H1 (cell line): ENCODE results near the gene BAIAP2. TPM values are rescaled to one million over a fixed set of nuclear protein-coding genes. Genes with fewer than 3 reads are reported as not detected.

Source experiments
- CTCF ChIA-PET: fragments of 300-600 bp; sonication (Branson Sonifier 250); formaldehyde crosslinking; loops from one replicate; lab custom pipeline; 2021; ENCODE audit not compliant: partially characterized antibody; lab: Charles Lee
- POLR2A ChIA-PET: fragments of 300-600 bp; sonication (Branson Sonifier 250); formaldehyde crosslinking; loops from one replicate; lab custom pipeline; 2021; ENCODE audit warnings: inconsistent platforms; ENCODE audit not compliant: partially characterized antibody; lab: Charles Lee
- DNase-seq, 2 experiments: peaks; one replicate each; pipeline versions ENCODE4 v3.0.0 to v3.0.0-alpha.2; 2010 to 2022; ENCODE audit warnings: low spot score in 2 of 2, low read depth in 1 of 2, mixed read lengths in 1 of 2
- FAIRE-seq: peaks from 2 replicates; lab custom pipeline; 2011; peaks lifted over from hg19 to GRCh38; lab: Jason Lieb, UNC
- H2AFZ ChIP-seq: 2 replicates; pipeline ENCODE4 v1.8.1; 2012; ENCODE audit warnings: low read length, inconsistent platforms
- H2AK5ac ChIP-seq: 2 replicates; pipeline ENCODE4 v1.6.1; 2013; ENCODE audit warnings: low read depth, low read length
- H2BK120ac ChIP-seq: replicated peaks from 2 replicates; pipeline ENCODE3; 2013; ENCODE audit warnings: low read depth, low read length, inconsistent platforms
- H2BK12ac ChIP-seq: 2 replicates; pipeline ENCODE4 v1.6.1; 2013; ENCODE audit warnings: low read depth, low read length
- H2BK15ac ChIP-seq: 2 replicates; pipeline ENCODE4 v1.6.1; 2013; ENCODE audit warnings: low read length
- H2BK20ac ChIP-seq: 2 replicates; pipeline ENCODE4 v1.6.1; 2013; ENCODE audit warnings: low read length
- H2BK5ac ChIP-seq: 2 replicates; pipeline ENCODE4 v1.6.1; 2013; ENCODE audit warnings: low read depth, low read length
- H3K14ac ChIP-seq: 2 replicates; pipeline ENCODE4 v1.6.1; 2013; ENCODE audit warnings: inconsistent platforms; ENCODE audit not compliant: insufficient read length
- H3K18ac ChIP-seq: 2 replicates; pipeline ENCODE4 v1.6.1; 2013; ENCODE audit warnings: low read length; ENCODE audit errors: extremely low read depth
- H3K23ac ChIP-seq: 2 replicates; pipeline ENCODE4 v1.6.1; 2013; ENCODE audit warnings: inconsistent platforms; ENCODE audit not compliant: insufficient read length
- H3K23me2 ChIP-seq: 2 replicates; pipeline ENCODE4 v1.6.1; 2013; ENCODE audit warnings: low read depth, low read length
- H3K27ac ChIP-seq: 2 replicates; pipeline ENCODE4 v1.6.1; 2011; ENCODE audit warnings: low read depth, low read length, inconsistent platforms
- H3K27me3 ChIP-seq, 4 experiments: replicated peaks in 1 of 4; 1 replicate in 1 of 4; 2 replicates in 3 of 4; pipeline versions ENCODE4 v1.6.1 to v1.8.1; 2011 to 2013; ENCODE audit warnings: low read length in 3 of 4, mild to moderate bottlenecking in 3 of 4, inconsistent platforms in 2 of 4, mixed read lengths in 2 of 4, moderate library complexity in 1 of 4; ENCODE audit not compliant: control insufficient read depth in 3 of 4, insufficient read depth in 3 of 4; ENCODE audit errors: extremely low read depth in 1 of 4
- H3K36me3 ChIP-seq, 4 experiments: 2 replicates each; pipeline versions ENCODE4 v1.6.1 to v1.8.1; 2011 to 2013; ENCODE audit warnings: mild to moderate bottlenecking in 4 of 4, low read length in 3 of 4, moderate library complexity in 2 of 4, control low read depth in 1 of 4, inconsistent platforms in 1 of 4; ENCODE audit not compliant: insufficient read depth in 4 of 4, control insufficient read depth in 2 of 4
- H3K4ac ChIP-seq: replicated peaks from 2 replicates; pipeline ENCODE3; 2013; ENCODE audit warnings: low read length, low read depth, mixed read lengths, inconsistent platforms; ENCODE audit not compliant: insufficient read length
- H3K4me1 ChIP-seq, 4 experiments: replicated peaks in 1 of 4; 1 replicate in 1 of 4; 2 replicates in 3 of 4; pipeline versions ENCODE4 v1.6.1 to v1.8.1; 2011 to 2013; ENCODE audit warnings: low read length in 3 of 4, inconsistent platforms in 2 of 4, mixed read lengths in 1 of 4; ENCODE audit not compliant: insufficient read depth in 4 of 4, control insufficient read depth in 3 of 4
- H3K4me2 ChIP-seq, 2 experiments: 2 replicates each; pipeline versions ENCODE4 v1.6.1 to v1.8.1; 2011 to 2013; ENCODE audit warnings: low read depth in 2 of 2, low read length in 2 of 2, control low read depth in 1 of 2, inconsistent platforms in 1 of 2, mild to moderate bottlenecking in 1 of 2; ENCODE audit not compliant: insufficient read depth in 1 of 2
- H3K4me3 ChIP-seq, 4 experiments: fragments of 200-600, 300-600 bp in 1 of 4; sonication (generic), shearing (Covaris generic), sonication (Bioruptor Twin) in 1 of 4; 2 replicates each; pipeline versions ENCODE4 v1.5.1 to v1.8.1; 2011 to 2016; ENCODE audit warnings: low read length in 4 of 4, low read depth in 3 of 4, control low read depth in 2 of 4, inconsistent platforms in 2 of 4, mild to moderate bottlenecking in 2 of 4, mixed read lengths in 1 of 4, moderate library complexity in 1 of 4; ENCODE audit not compliant: insufficient read depth in 2 of 4; ENCODE audit errors: extremely low read depth in 1 of 4
- H3K56ac ChIP-seq: replicated peaks from 2 replicates; pipeline ENCODE3; 2013; ENCODE audit warnings: low read depth, mild to moderate bottlenecking, mixed read lengths, low read length, inconsistent platforms; ENCODE audit not compliant: insufficient read length
- H3K79me1 ChIP-seq: 2 replicates; pipeline ENCODE4 v1.6.1; 2013; ENCODE audit warnings: low read depth, low read length, control low read depth
- H3K79me2 ChIP-seq, 2 experiments: 2 replicates each; pipeline versions ENCODE4 v1.6.1 to v1.8.1; 2012 to 2013; ENCODE audit warnings: low read length in 2 of 2, mild to moderate bottlenecking in 2 of 2, inconsistent platforms in 1 of 2; ENCODE audit not compliant: insufficient read depth in 2 of 2, control insufficient read depth in 1 of 2
- H3K9ac ChIP-seq, 4 experiments: replicated peaks in 1 of 4; 1 replicate in 1 of 4; 2 replicates in 3 of 4; pipeline versions ENCODE4 v1.6.1 to v1.8.1; 2011 to 2013; ENCODE audit warnings: low read depth in 3 of 4, low read length in 3 of 4, control low read depth in 2 of 4, mild to moderate bottlenecking in 2 of 4, moderate library complexity in 2 of 4, inconsistent platforms in 1 of 4; ENCODE audit errors: extremely low read depth in 1 of 4
- H3K9me3 ChIP-seq, 2 experiments: 2 replicates each; pipeline versions ENCODE4 v1.6.1 to v1.8.1; 2012 to 2013; ENCODE audit warnings: mild to moderate bottlenecking in 2 of 2, moderate library complexity in 2 of 2, control low read depth in 1 of 2, inconsistent platforms in 1 of 2, low read depth in 1 of 2, low read length in 1 of 2, mixed read lengths in 1 of 2; ENCODE audit not compliant: insufficient read depth in 2 of 2
- H4K20me1 ChIP-seq, 2 experiments: replicated peaks in 1 of 2; 2 replicates each; pipeline versions ENCODE3 to v1.8.1; 2011 to 2013; ENCODE audit warnings: inconsistent platforms in 2 of 2, low read length in 2 of 2, mild to moderate bottlenecking in 1 of 2; ENCODE audit not compliant: insufficient read depth in 2 of 2, control insufficient read depth in 1 of 2
- H4K5ac ChIP-seq: 2 replicates; pipeline ENCODE4 v1.6.1; 2013; ENCODE audit warnings: low read length, low read depth, mixed read lengths, inconsistent platforms; ENCODE audit not compliant: insufficient read length
- H4K8ac ChIP-seq: 2 replicates; pipeline ENCODE4 v1.8.0; 2013; ENCODE audit warnings: mild to moderate bottlenecking, moderate library complexity, low read length, inconsistent platforms; ENCODE audit not compliant: insufficient read depth; ENCODE audit errors: extremely low read depth
- H4K91ac ChIP-seq: replicated peaks from 2 replicates; pipeline ENCODE3; 2013; ENCODE audit warnings: low read length, mixed read lengths, inconsistent platforms; ENCODE audit not compliant: insufficient read length
- ASH2L ChIP-seq: fragments of 200-600, 300-600 bp; sonication (generic); IDR thresholded peaks from one replicate; pipeline ENCODE4 v1.7.1; 2017; ENCODE audit warnings: low read length
- BRCA1 ChIP-seq: IDR thresholded peaks from 2 replicates; pipeline ENCODE4 v1.6.1; 2012; ENCODE audit warnings: low read depth, low read length, improper control_type of control experiment
- CBX5 ChIP-seq: fragments of 300-800, 300-1000 bp; sonication (generic); IDR thresholded peaks from 2 replicates; pipeline ENCODE4 v1.7.1; 2016; ENCODE audit warnings: antibody characterized with exemption, low read length, low read depth
- CTBP2 ChIP-seq: IDR thresholded peaks from 2 replicates; pipeline ENCODE4 v1.7.0; 2011; ENCODE audit warnings: borderline replicate concordance, mild to moderate bottlenecking, moderate library complexity, mixed read lengths, low read length; ENCODE audit not compliant: insufficient read depth, insufficient read length
- POLR2AphosphoS5 ChIP-seq: IDR thresholded peaks from 2 replicates; pipeline ENCODE4 v1.6.1; 2011; ENCODE audit warnings: low read depth, low read length
- RAD21 ChIP-seq, 2 experiments: IDR thresholded peaks in 1 of 2; conservative IDR thresholded peaks in 1 of 2; 2 replicates each; pipeline ENCODE4 v1.6.1; 2011; ENCODE audit warnings: low read depth in 2 of 2, low read length in 2 of 2, improper control_type of control experiment in 1 of 2, inconsistent platforms in 1 of 2, mild to moderate bottlenecking in 1 of 2, moderate library complexity in 1 of 2
- SIX5 ChIP-seq: IDR thresholded peaks from 2 replicates; pipeline ENCODE4 v1.6.1; 2011; ENCODE audit warnings: mild to moderate bottlenecking, low read depth, low read length
- TBP ChIP-seq: IDR thresholded peaks from 2 replicates; pipeline ENCODE4 v1.6.1; 2011; ENCODE audit warnings: low read depth, low read length, improper control_type of control experiment
- YY1 ChIP-seq: IDR thresholded peaks from 2 replicates; pipeline ENCODE4 v1.6.1; 2011; ENCODE audit warnings: low read depth, mild to moderate bottlenecking, low read length
- WGBS, 2 experiments: shearing (Covaris generic) in 1 of 2; methylation state at CpG; one replicate each; pipeline versions ENCODE4 v1.1.6 to v1.1.7; 2013 to 2015; ENCODE audit warnings: low lambda C conversion rate in 2 of 2, mixed read lengths in 2 of 2, inconsistent platforms in 1 of 2, low coverage in 1 of 2, missing lambda C conversion rate in 1 of 2; ENCODE audit not compliant: insufficient replicate concordance in 2 of 2, insufficient coverage in 1 of 2, insufficient read length in 1 of 2; ENCODE audit errors: extremely low coverage in 1 of 2, missing lambda C conversion rate in 1 of 2; 5-methylcytosine and 5-hydroxymethylcytosine counted together
- polyA plus RNA-seq, 7 experiments: library from polyadenylated mRNA; depleted of rRNA in 3 of 7; stranded (reverse) in 5 of 7; unstranded in 2 of 7; fragments of >200 nt in 5 of 7; fragments of 200-250 nt in 2 of 7; gene quantifications; 1 replicate in 5 of 7; 2 replicates in 1 of 7; 4 replicates in 1 of 7; pipeline versions ENCODE4 v1.2.1 to v1.2.3, GENCODE V29; 2011 to 2013; ENCODE audit warnings: missing spikeins in 2 of 7, mixed read lengths in 2 of 7
- total RNA-seq: library from RNA; stranded (reverse); fragmentation: NEBNext Ultra II Directional; extraction: Animal tissue kit (Norgen Biotek cat#: 25700); gene quantifications from 2 replicates; pipeline ENCODE4 v1.2.1, GENCODE V29; 2021
- TF ChIP-seq, protein P1 (sequence below): IDR thresholded peaks from 2 replicates; pipeline ENCODE4 v1.6.1; 2011; ENCODE audit warnings: low read depth, mild to moderate bottlenecking, low read length; ENCODE audit not compliant: insufficient read depth
- TF ChIP-seq, protein P2 (sequence below): IDR thresholded peaks from 2 replicates; pipeline ENCODE4 v1.6.1; 2012; ENCODE audit warnings: low read length, inconsistent platforms

The BAIAP2 gene
- total and polyA plus RNA-seq, 2 of the 8 experiments (the other 6 are each of a cell fraction or from before 2014, with no cell fraction given) = 10.0 to 22.8 TPM

DNA sequence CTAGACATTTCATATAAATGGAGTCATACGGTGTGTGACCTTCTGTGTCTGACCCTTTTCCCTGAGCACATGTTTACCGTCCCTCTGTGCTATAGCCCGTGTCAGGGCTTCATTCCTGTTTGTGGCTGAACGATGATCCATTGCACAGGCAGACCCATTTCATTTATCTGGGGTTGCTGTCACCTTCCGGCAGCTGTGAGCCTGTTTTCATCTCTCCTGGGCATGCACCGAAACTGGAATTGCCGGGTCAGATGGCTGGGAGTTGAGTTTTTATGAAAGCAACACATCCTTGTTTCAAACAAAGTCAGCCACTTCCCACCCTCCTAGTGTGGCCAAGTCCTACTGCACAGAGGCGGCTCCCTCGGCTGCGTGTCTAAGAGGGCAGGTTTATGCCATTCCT is 25.5 kb downstream of the BAIAP2 start:
- no peak overlapping the region for H3K56ac ChIP-seq
- H2BK120ac ChIP-seq = no peak overlapping the region
- H3K9me3 ChIP-seq = no peaks in the 10 kb centered on the region
- H3K79me1 ChIP-seq = no peaks in the 10 kb centered on the region; the same call in 1 of the 2 replicates
- H3K27ac ChIP-seq = no peak overlapping the region
- no peak overlapping the region for H3K9ac ChIP-seq
- ChIA-PET CTCF (interaction anchor here (1.0 to 5.0 kb wide), 5 partner anchors 9 to 41 kb away, joined by 3 to 21 read pairs (median 4); no protein-coding TSS in a partner anchor), POLR2A (no interaction called here)
- no peak overlapping the region for H4K8ac ChIP-seq
- WGBS, 2 experiments = 89% methylated on average over 10 of the region's 10 CpGs; no CpG with 5 or more reads in 1 of the 2 experiments
- H3K4me2 ChIP-seq = no peak overlapping the region
- H2AK5ac ChIP-seq = no peak overlapping the region
- DNase-seq (no peak), FAIRE-seq (no peak)
- H3K4me3 ChIP-seq = no peak overlapping the region
- no peak overlapping the region for H2AFZ ChIP-seq
- H2BK15ac ChIP-seq = no peak overlapping the region
- peaks cover 0 to 12% (median 5%) of the 10 kb centered on the region in 4 experiments; a peak in 4 of 7 replicates for H3K4me1 ChIP-seq
- H3K23me2 ChIP-seq = no peaks in the 10 kb centered on the region
- H2BK12ac ChIP-seq = no peak overlapping the region
- no peak overlapping the region for H3K4ac ChIP-seq
- no peak overlapping the region for H2BK20ac ChIP-seq
- H4K91ac ChIP-seq = no peak overlapping the region
- no peaks in the 10 kb centered on the region for H3K27me3 ChIP-seq
- H4K5ac ChIP-seq = no peak overlapping the region
- no peak overlapping the region for H3K18ac ChIP-seq
- TF ChIP-seq, protein P1, sequence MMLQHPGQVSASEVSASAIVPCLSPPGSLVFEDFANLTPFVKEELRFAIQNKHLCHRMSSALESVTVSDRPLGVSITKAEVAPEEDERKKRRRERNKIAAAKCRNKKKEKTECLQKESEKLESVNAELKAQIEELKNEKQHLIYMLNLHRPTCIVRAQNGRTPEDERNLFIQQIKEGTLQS = no peak
- TF ChIP-seq POLR2AphosphoS5 (no peak), YY1 (no peak), CTBP2 (no peak), ASH2L (no peak), TBP (no peak), RAD21 (IDR thresholded peaks at IDR 0.05 in 1 of 2, conservative IDR thresholded peaks at IDR 0.05 in 1 of 2; ENCODE audit: low read depth in 2 of 2, low read length in 2 of 2) (no peak), SIX5 (no peak), BRCA1 (no peak), CBX5 (no peak)
- TF ChIP-seq, protein P2, sequence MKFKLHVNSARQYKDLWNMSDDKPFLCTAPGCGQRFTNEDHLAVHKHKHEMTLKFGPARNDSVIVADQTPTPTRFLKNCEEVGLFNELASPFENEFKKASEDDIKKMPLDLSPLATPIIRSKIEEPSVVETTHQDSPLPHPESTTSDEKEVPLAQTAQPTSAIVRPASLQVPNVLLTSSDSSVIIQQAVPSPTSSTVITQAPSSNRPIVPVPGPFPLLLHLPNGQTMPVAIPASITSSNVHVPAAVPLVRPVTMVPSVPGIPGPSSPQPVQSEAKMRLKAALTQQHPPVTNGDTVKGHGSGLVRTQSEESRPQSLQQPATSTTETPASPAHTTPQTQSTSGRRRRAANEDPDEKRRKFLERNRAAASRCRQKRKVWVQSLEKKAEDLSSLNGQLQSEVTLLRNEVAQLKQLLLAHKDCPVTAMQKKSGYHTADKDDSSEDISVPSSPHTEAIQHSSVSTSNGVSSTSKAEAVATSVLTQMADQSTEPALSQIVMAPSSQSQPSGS = no peak
- H3K79me2 ChIP-seq = no peaks in the 10 kb centered on the region
- no peaks in the 10 kb centered on the region for H3K36me3 ChIP-seq
- H2BK5ac ChIP-seq = peak overlapping the region; percentile 35; the same call in 1 of the 2 replicates
- peaks cover 0 to 7% of the 10 kb centered on the region in 2 experiments for H4K20me1 ChIP-seq
- H3K23ac ChIP-seq = no peak overlapping the region
- H3K14ac ChIP-seq = no peak overlapping the region
